B cell (primary cell): ENCODE data around the gene MFAP1.

Source experiments
- EZH2 ChIP-seq: IDR thresholded peaks from 2 replicates; pipeline ENCODE4 v1.6.1; 2012; ENCODE audit warnings: borderline replicate concordance, low read depth, mild to moderate bottlenecking, moderate library complexity, low read length; ENCODE audit not compliant: insufficient read depth, poor library complexity, severe bottlenecking
- TF ChIP-seq, protein P1 (sequence below): fragments of 200-600 bp; IDR thresholded peaks from one replicate; pipeline ENCODE4 v1.8.0; 2022; ENCODE audit warnings: antibody characterized with exemption, mild to moderate bottlenecking

DNA sequence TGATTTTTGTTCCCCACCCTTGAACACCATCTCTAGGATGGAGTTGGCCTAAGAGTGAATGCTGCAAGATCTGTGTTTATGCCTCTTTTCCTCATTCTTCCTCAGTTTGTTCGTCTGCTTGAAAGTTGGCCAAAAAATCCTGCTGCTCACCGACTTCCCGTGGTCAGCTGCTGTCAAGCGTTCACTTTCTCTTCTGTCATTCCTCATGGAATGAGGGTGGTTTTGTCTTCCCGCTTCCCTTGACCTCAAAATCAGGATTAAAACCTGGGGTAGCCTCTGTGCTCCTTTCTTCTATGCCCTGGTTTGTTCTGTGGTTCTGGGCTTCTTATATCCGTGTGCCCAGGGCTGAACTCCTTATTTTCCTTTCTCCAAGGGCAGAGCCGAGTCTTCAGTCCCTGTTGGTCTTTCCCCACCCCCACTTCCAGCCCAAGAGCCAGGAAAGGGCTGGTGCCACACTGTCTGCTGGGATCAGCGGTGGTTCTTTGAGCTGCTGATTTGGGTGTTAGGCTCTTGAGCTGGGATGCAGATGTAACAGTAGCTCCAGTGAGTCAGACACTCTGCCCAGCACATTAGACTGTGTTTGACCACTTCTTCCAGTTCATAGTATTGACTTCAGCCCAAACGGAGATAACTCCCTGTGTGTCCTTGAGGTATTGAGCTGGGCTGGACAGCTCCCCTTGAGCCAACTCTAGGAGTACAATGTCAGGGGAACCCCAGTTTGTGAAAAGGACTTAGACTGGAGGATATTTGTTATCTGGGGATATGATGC, 30.0 kb downstream of the MFAP1 start:
- TF ChIP-seq, protein P1, sequence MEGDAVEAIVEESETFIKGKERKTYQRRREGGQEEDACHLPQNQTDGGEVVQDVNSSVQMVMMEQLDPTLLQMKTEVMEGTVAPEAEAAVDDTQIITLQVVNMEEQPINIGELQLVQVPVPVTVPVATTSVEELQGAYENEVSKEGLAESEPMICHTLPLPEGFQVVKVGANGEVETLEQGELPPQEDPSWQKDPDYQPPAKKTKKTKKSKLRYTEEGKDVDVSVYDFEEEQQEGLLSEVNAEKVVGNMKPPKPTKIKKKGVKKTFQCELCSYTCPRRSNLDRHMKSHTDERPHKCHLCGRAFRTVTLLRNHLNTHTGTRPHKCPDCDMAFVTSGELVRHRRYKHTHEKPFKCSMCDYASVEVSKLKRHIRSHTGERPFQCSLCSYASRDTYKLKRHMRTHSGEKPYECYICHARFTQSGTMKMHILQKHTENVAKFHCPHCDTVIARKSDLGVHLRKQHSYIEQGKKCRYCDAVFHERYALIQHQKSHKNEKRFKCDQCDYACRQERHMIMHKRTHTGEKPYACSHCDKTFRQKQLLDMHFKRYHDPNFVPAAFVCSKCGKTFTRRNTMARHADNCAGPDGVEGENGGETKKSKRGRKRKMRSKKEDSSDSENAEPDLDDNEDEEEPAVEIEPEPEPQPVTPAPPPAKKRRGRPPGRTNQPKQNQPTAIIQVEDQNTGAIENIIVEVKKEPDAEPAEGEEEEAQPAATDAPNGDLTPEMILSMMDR, result no peak
- no peak for TF ChIP-seq EZH2
